ENCODE data around the gene HMX2.
A peak's percentile ranks its signal among the peaks of the same experiment; 100 is the strongest.
"Not testable (repeated sequence)": the region's sequence is repeated elsewhere in the genome, so short reads cannot be mapped to it uniquely, and the experiment has no call there.

The HMX2 gene

DNA sequence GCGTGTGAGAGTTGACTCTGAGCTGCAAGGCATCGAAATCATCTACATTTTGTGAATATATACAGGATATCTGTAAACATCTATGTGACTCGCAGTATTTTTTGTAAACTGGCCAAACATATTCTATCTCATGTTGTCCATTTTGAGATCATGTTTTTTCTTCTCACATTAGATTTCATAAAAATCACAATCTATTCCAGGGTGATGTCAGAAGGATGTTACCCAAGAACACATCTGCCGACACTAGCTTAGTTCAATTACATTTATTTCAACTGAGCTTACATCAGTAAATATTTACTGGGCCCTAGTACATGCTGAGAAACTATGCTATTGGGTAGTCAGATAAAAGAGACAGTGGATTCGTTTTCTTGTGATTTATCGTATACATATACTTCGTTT, 3.8 kb downstream of the HMX2 start:
- Mint-ChIP-seq H3K27me3 (peaks cover 50% of the 10 kb centered on the region), H3K27ac (no peak overlapping the region), H3K36me3 (peaks cover 29% of the 10 kb centered on the region), H3K4me1 (peaks cover 68% of the 10 kb centered on the region), H3K9me3 (no peaks in the 10 kb centered on the region), H3K4me3 (peak overlapping the region; percentile 58)
- CTCF ChIA-PET, result interaction anchor here (1.0 to 3.4 kb wide), 2 partner anchors 18 to 229 kb away, joined by 3 to 16 read pairs; no protein-coding TSS in a partner anchor
- no peak for DNase-seq

GRCh38 chr10:123153486-123154091, 5.7 kb downstream of the HMX2 start:
- peak overlapping the region; percentile 99 for H3K27ac Mint-ChIP-seq
- no peak for DNase-seq
- H3K4me3 Mint-ChIP-seq, result peak overlapping the region; percentile 98
- peaks cover 31% of the 10 kb centered on the region for H3K27me3 Mint-ChIP-seq
- H3K9me3 Mint-ChIP-seq, result no peaks in the 10 kb centered on the region
- peaks cover 43% of the 10 kb centered on the region for H3K36me3 Mint-ChIP-seq
- CTCF ChIA-PET, result interaction anchor here (0.5 to 1.6 kb wide), 4 partner anchors 8 to 1099 kb away, joined by 3 to 4 read pairs (median 3); no protein-coding TSS in a partner anchor
- peaks cover 77% of the 10 kb centered on the region for H3K4me1 Mint-ChIP-seq

DNA sequence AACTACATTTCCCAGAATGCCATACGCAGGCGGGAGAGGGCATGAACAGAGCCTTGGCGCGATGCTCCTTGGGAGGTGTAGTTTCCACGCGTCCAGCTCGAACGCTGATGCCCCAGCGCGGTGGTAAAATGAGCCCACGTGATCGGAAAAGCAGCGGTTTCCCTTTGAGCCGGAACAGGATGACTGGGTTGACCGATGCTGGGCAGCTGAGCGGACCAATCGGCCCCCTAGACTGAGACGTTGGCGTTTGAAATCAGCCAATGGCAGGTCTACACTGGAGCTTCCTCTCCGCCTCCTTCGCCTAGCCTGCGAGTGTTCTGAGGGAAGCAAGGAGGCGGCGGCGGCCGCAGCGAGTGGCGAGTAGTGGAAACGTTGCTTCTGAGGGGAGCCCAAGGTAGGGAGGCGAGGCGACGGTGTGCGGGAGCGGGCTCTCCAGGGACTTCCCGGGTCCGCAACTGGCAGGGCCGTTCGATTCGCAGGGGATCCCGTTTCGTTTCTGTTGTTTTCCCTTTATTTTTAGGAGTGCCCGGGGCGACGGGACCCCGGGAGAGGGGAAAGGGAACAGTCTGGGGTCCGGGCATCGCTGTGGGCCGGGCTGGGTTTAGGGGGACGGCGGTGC, 6.3 kb downstream of the HMX2 start, which contains the start of gene BUB3:
Gene BUB3 (plus strand): TSS at position 311 of the 619 bp plus-strand sequence. CDS start 516 bp downstream, outside the sequence.
- Mint-ChIP-seq H3K36me3 (peaks cover 43% of the 10 kb centered on the region), H3K9me3 (no peaks in the 10 kb centered on the region), H3K27me3 (peaks cover 25% of the 10 kb centered on the region), H3K4me3 (peak within 1 kb of the TSS; percentile 98), H3K27ac (peak within 1 kb of the TSS; percentile 99), H3K4me1 (peaks cover 76% of the 10 kb centered on the region)
- DNase-seq, result peak; percentile 97
- CTCF ChIA-PET, result interaction anchor here (1.1 to 1.6 kb wide), 3 partner anchors 9 to 21 kb away, joined by 3 to 4 read pairs (median 3); no protein-coding TSS in a partner anchor

DNA sequence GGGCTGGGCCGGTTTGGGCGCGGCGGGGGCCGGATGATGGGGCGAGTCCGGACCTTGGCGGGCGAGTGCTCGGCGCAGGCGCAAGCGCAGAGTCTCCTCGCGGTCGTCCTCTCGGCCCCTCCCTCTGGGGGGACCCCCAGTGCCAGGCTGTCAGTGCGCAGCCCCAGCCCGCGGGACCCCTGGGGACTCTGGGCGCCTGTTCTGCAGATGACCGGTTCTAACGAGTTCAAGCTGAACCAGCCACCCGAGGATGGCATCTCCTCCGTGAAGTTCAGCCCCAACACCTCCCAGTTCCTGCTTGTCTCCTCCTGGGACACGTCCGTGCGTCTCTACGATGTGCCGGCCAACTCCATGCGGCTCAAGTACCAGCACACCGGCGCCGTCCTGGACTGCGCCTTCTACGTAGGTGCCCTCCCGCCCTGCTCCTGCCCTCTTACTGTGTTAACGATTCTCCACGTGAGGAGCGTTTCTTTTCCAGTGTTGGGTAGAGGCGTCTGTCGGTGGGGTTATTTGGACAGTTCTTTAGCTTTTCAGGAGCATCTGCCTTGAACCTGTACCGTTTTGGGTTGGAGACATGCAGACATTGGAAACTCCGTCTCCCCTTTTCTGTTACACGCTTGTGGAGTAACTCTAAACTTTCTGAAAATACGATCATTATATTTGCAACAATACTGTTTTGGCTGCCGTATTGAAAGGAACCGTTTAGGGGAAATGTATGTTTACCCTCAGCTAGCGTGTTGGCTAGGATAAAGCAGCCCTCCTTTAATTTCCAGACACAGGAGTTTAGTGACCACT, 7.0 kb downstream of the HMX2 start:
- Mint-ChIP-seq H3K4me1 (peaks cover 79% of the 10 kb centered on the region), H3K4me3 (peak overlapping the region; percentile 98), H3K27me3 (peaks cover 18% of the 10 kb centered on the region), H3K36me3 (peaks cover 47% of the 10 kb centered on the region), H3K9me3 (no peaks in the 10 kb centered on the region), H3K27ac (peak overlapping the region; percentile 99)
- DNase-seq, result peak; percentile 62
- CTCF ChIA-PET, result interaction anchor here (1.6 to 1.8 kb wide), 2 partner anchors 9 to 87 kb away, joined by 3 to 4 read pairs; no protein-coding TSS in a partner anchor

- peak overlapping the region; percentile 61 for H3K27ac Mint-ChIP-seq
- H3K9me3 Mint-ChIP-seq, result no peaks in the 10 kb centered on the region
- peak overlapping the region; percentile 98 for H3K4me3 Mint-ChIP-seq
- peaks cover 54% of the 10 kb centered on the region for H3K36me3 Mint-ChIP-seq
- H3K27me3 Mint-ChIP-seq, result peaks cover 6% of the 10 kb centered on the region
- H3K4me1 Mint-ChIP-seq, result peaks cover 79% of the 10 kb centered on the region
- CTCF ChIA-PET, result interaction anchor here (1.8 kb wide), 1 partner anchor 86 kb away, joined by 3 read pairs; no protein-coding TSS in a partner anchor
- no peak for DNase-seq
Observed at GRCh38 chr10:123156078-123156477, 8.1 kb downstream of the HMX2 start.

GRCh38 chr10:123157210-123157609, 9.3 kb downstream of the HMX2 start:
- Mint-ChIP-seq H3K9me3 (no peaks in the 10 kb centered on the region), H3K36me3 (peaks cover 62% of the 10 kb centered on the region), H3K4me3 (peak overlapping the region; percentile 4), H3K27me3 (no peaks in the 10 kb centered on the region), H3K27ac (peak overlapping the region; percentile 0), H3K4me1 (peaks cover 78% of the 10 kb centered on the region)
- CTCF ChIA-PET, result no interaction called here
- no peak for DNase-seq

DNA sequence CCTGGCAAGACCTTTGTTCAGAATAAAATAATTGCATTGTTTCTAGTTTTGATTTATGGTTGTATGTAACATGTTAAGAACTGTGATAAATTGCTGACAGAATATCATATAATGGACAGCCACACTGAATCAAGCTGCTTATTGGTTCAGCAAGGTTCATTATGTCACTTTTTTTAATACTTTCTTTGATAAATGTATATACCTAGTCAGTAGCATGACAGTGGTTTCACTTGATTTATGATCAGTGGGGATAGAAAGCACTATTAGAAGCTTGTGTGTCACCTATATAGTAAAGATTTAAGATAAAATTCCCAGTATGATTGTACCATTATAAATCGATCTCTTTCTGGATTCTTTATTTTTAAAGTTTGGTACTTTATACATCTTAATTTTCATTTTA, 10.7 kb downstream of the HMX2 start:
- Mint-ChIP-seq H3K27me3 (no peaks in the 10 kb centered on the region), H3K36me3 (peaks cover 73% of the 10 kb centered on the region), H3K27ac (no peak overlapping the region), H3K9me3 (no peaks in the 10 kb centered on the region), H3K4me3 (peak overlapping the region; percentile 24), H3K4me1 (peaks cover 73% of the 10 kb centered on the region)
- no peak for DNase-seq
- CTCF ChIA-PET, result interaction anchor here (1.1 kb wide), 1 partner anchor 64 kb away, joined by 4 read pairs; no protein-coding TSS in a partner anchor

DNA sequence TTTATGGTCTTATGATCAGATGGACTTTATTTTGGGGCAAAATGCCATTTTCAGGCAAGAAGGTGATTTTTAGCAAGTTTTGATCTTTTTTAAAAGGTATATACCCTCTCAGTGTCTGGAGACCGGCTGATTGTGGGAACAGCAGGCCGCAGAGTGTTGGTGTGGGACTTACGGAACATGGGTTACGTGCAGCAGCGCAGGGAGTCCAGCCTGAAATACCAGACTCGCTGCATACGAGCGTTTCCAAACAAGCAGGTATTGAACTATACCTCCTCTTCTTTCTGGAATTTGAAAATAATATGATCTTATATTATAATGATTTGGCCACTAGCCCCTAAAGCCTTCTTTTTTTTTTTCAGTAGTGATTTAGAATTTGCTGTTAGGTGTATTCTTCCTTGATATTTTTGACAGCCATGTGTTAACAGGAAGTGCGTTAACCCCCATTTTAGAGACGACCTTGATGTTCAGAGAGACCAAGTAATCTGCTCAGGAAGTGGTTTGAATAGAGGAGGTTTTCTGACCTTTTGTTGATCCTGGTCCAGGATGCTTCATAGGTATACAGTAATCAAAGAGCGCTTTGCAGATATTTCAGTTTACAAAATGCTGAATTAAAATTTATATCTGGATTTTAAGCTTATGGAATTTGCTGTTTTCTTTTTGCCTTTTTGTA, 12.5 kb downstream of the HMX2 start:
- CTCF ChIA-PET, result no interaction called here
- H3K4me3 Mint-ChIP-seq, result peak overlapping the region; percentile 40
- H3K27ac Mint-ChIP-seq, result peak overlapping the region; percentile 86
- peak; percentile 26 for DNase-seq
- no peaks in the 10 kb centered on the region for H3K27me3 Mint-ChIP-seq
- H3K9me3 Mint-ChIP-seq, result no peaks in the 10 kb centered on the region
- peaks cover 70% of the 10 kb centered on the region for H3K36me3 Mint-ChIP-seq
- H3K4me1 Mint-ChIP-seq, result peaks cover 67% of the 10 kb centered on the region

DNA sequence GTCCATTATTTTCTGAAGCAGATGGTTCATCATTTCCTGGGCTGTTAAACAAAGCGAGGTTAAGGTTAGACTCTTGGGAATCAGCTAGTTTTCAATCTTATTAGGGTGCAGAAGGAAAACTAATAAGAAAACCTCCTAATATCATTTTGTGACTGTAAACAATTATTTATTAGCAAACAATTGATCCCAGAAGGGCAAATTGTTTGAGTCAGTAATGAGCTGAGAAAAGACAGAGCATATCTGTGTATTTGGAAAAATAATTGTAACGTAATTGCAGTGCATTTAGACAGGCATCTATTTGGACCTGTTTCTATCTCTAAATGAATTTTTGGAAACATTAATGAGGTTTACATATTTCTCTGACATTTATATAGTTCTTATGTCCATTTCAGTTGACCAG, 16.4 kb downstream of the HMX2 start:
- DNase-seq, result no peak
- Mint-ChIP-seq H3K36me3 (peaks cover 65% of the 10 kb centered on the region), H3K4me1 (peaks cover 31% of the 10 kb centered on the region), H3K27ac (no peak overlapping the region), H3K4me3 (no peak overlapping the region), H3K9me3 (no peaks in the 10 kb centered on the region), H3K27me3 (no peaks in the 10 kb centered on the region)
- CTCF ChIA-PET, result interaction anchor here (0.7 to 1.0 kb wide), 2 partner anchors 11 to 124 kb away, joined by 3 read pairs; partner anchors contain the start of gene BUB3

- H3K4me1 Mint-ChIP-seq, result peaks cover 19% of the 10 kb centered on the region
- CTCF ChIA-PET, result no interaction called here
- H3K36me3 Mint-ChIP-seq, result peaks cover 67% of the 10 kb centered on the region
Observed at GRCh38 chr10:123165445-123166072, 17.6 kb downstream of the HMX2 start.

GRCh38 chr10:123166618-123167017, 18.7 kb downstream of the HMX2 start:
- Mint-ChIP-seq H3K36me3 (peaks cover 69% of the 10 kb centered on the region), H3K27me3 (no peaks in the 10 kb centered on the region), H3K9me3 (no peaks in the 10 kb centered on the region), H3K27ac (no peak overlapping the region), H3K4me3 (no peak overlapping the region), H3K4me1 (peaks cover 14% of the 10 kb centered on the region)
- no peak for DNase-seq
- CTCF ChIA-PET, result no interaction called here

More at GRCh38 chr10:123165445-123166072, 17.6 kb downstream of the HMX2 start:
- DNase-seq, result no peak
- Mint-ChIP-seq H3K27ac (no peak overlapping the region), H3K4me3 (no peak overlapping the region), H3K9me3 (no peaks in the 10 kb centered on the region), H3K27me3 (no peaks in the 10 kb centered on the region)

DNA sequence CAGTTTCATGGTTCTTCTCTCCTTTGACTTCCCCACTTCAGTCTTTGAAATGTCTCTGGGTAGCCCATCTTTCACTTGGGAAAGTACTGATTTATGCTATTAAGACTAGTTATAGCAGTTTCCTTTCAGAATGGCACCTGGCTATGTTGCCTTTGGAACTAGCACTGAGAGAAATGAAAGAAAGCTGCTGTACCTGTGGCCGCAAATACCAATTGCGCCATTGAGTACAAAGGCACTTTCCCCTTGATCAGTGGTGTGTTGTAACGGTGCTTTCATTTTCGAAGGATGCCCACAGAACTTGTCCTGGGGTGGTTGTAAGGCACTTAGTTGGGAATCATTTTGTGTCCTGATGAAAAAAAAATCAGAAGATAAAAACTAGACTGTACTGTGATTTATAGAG, 23.0 kb downstream of the HMX2 start:
- peaks cover 74% of the 10 kb centered on the region for H3K36me3 Mint-ChIP-seq

DNA sequence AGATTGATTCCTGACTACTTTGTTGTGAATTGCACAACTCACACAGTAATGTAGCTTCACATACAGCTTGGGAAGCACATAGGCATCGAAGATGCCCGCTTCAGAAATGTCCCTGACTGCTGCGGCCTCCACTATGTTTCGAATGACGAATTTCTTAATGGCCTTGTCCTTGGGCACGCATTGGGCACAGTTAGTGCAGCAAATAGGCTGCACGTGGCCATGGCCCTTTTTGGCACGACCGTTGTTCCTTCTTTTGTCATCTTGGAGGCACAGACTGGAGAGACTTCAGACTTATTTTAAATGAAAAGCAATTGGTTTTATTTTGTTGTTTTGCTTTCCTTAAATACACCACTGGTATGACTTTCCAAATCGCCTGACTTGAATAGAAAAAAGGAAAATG, 23.7 kb downstream of the HMX2 start:
- CTCF ChIA-PET, H3K27me3 Mint-ChIP-seq: not testable (repeated sequence)
- H3K36me3 Mint-ChIP-seq, result peaks cover 76% of the 10 kb centered on the region

More for the DNA sequence above, 23.0 kb downstream of the HMX2 start:
- no peak for DNase-seq
- H3K27ac Mint-ChIP-seq, result no peak overlapping the region
- H3K4me1 Mint-ChIP-seq, result peaks cover 4% of the 10 kb centered on the region
- no peaks in the 10 kb centered on the region for H3K9me3 Mint-ChIP-seq
- no peaks in the 10 kb centered on the region for H3K27me3 Mint-ChIP-seq
- CTCF ChIA-PET, result no interaction called here
- no peak overlapping the region for H3K4me3 Mint-ChIP-seq

More for the DNA sequence above, 23.7 kb downstream of the HMX2 start:
- not testable (repeated sequence) for H3K9me3 Mint-ChIP-seq, H3K4me3 Mint-ChIP-seq, H3K4me1 Mint-ChIP-seq, H3K27ac Mint-ChIP-seq, DNase-seq
